SK-N-MC (cell line): Measurements from ENCODE around the gene ENTPD6.

ENCODE experiments used
- DNase-seq: peaks from one replicate; pipeline ENCODE4 v3.0.0-alpha.2; 2011; ENCODE audit warnings: low read depth, low spot score
- H3K27ac ChIP-seq: fragments of 200-600 bp; sonication (generic); 2 replicates; pipeline ENCODE4 v1.5.1; 2016; ENCODE audit warnings: mixed run types
- H3K36me3 ChIP-seq: fragments of 200-600 bp; sonication (generic); 2 replicates; pipeline ENCODE4 v1.6.1; 2017; ENCODE audit warnings: antibody characterized with exemption, low read length, mixed read lengths; ENCODE audit not compliant: insufficient read depth
- H3K4me3 ChIP-seq: fragments of 200-600 bp; sonication (generic); 2 replicates; pipeline ENCODE4 v1.5.1; 2016
- H3K9ac ChIP-seq: fragments of 200-600 bp; sonication (generic); 2 replicates; pipeline ENCODE4 v1.8.0; 2017; ENCODE audit warnings: mixed run types, mixed read lengths; ENCODE audit not compliant: insufficient read length
- H3K9me3 ChIP-seq: fragments of 200-600 bp; sonication (generic); 2 replicates; pipeline ENCODE4 v1.6.1; 2017; ENCODE audit warnings: low read depth, mild to moderate bottlenecking, antibody characterized with exemption, low read length, moderate library complexity, mixed read lengths
- EZH2 ChIP-seq: fragments of 200-600 bp; sonication (generic); IDR thresholded peaks from one replicate; pipeline ENCODE4 v1.6.1; 2017; ENCODE audit warnings: antibody characterized with exemption
- FOXP2 ChIP-seq: optimal IDR thresholded peaks from 2 replicates; pipeline ENCODE3; 2011; ENCODE audit warnings: mild to moderate bottlenecking, moderate library complexity; ENCODE audit not compliant: insufficient read depth; ENCODE audit errors: extremely low read length, control extremely low read depth
- POLR2AphosphoS5 ChIP-seq: IDR thresholded peaks from 2 replicates; pipeline ENCODE4 v1.6.1; 2012; ENCODE audit warnings: mild to moderate bottlenecking, low read depth, low read length, borderline replicate concordance

The ENTPD6 gene

GRCh38 chr20:25195014-25195961, at the start of gene ENTPD6:
Gene ENTPD6 (plus strand): TSS chr20:25195712. CDS start chr20:25206537, 10,825 bp downstream.
- Histone ChIP-seq H3K36me3 (no peaks in the 10 kb centered on the region), H3K27ac (no peak within 1 kb of the TSS), H3K9me3 (no peaks in the 10 kb centered on the region), H3K4me3 (peak within 1 kb of the TSS; percentile 93), H3K9ac (peak within 1 kb of the TSS; percentile 89)
- TF ChIP-seq FOXP2 = peak; percentile 45
- peak; percentile 85; the same call in 1 of the 2 replicates for TF ChIP-seq POLR2AphosphoS5
- no peak for TF ChIP-seq EZH2
- peak; percentile 16 for DNase-seq

GRCh38 chr20:25146976-25147375, 48.5 kb upstream of the ENTPD6 start:
- Histone ChIP-seq H3K9ac (no peak overlapping the region), H3K9me3 (no peaks in the 10 kb centered on the region), H3K27ac (no peak overlapping the region), H3K4me3 (no peak overlapping the region), H3K36me3 (no peaks in the 10 kb centered on the region)
- TF ChIP-seq FOXP2 (no peak), EZH2 (no peak), POLR2AphosphoS5 (no peak)
- DNase-seq = no peak

DNA sequence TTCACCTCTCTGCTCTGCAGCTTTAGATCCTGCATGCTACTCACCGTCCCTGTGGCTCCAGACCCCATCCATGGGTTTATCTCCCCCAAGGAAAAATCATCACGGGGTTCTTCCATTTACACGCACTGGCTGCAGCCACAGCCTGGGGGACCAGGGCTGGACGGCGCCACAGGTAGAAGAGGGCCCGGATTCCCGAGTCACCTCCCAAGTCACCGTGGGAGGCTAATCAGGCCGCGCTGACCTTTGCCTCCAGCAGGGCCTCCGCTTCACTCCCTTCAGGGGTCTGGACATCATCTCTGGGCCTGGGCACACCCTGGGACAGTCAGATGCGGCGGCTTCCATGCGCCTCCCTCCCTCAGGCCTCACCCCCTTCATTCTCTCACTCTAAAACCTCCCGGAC, 47.8 kb upstream of the ENTPD6 start:
- H3K27ac ChIP-seq = no peak overlapping the region
- TF ChIP-seq FOXP2 = no peak
- no peak overlapping the region for H3K9ac ChIP-seq
- DNase-seq = no peak
- H3K36me3 ChIP-seq = no peaks in the 10 kb centered on the region
- no peak overlapping the region for H3K4me3 ChIP-seq
- H3K9me3 ChIP-seq = no peaks in the 10 kb centered on the region

GRCh38 chr20:25148181-25148981, 47.1 kb upstream of the ENTPD6 start:
- Histone ChIP-seq H3K9me3 (no peaks in the 10 kb centered on the region), H3K27ac (no peak overlapping the region), H3K4me3 (peak overlapping the region; percentile 42), H3K9ac (no peak overlapping the region), H3K36me3 (no peaks in the 10 kb centered on the region)
- DNase-seq = no peak
- no peak for TF ChIP-seq POLR2AphosphoS5
- TF ChIP-seq EZH2 = no peak
- no peak for TF ChIP-seq FOXP2

DNA sequence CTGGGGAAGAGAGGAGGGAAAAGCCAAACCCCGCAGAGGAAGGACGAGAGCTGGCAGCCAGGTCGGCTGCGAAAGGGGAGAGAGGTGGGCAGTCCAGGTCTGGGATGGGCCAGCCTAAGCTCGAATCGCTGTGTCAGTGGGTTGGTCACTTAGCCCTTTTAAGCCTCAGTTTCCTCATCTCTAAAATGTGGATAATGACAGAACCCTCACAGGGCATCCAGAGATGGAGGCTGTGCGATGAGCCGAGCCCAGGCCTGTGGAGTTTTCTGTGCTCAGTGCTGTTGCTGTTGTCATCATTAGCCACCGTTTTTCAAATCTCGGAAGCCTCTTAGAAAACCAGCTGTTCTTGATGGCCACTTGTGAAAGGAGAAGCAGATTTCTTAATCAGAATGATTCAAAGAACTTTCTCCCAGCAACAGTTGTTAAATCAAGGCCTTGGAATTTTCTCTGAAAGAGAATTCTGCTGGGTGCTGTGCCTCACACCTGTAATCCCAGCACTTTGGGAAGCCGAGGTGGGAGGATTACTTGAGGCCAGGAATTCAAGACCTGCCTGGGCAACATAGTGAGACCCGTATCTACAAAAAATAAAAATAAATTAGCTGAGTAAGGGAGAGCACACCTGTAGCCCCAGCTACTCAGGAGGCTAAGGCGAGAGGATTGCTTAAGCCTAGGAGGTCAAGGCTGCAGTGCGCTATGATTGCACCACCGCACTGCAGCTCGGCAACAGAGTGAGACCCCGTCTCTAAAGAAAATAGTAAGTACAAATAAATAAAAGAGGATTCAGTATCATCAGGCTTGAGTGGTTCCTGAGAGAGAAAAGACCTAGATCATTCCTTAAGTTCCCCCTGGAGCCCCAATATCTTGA, 46.3 kb upstream of the ENTPD6 start:
- H3K4me3 ChIP-seq = no peak overlapping the region
- H3K9me3 ChIP-seq = no peaks in the 10 kb centered on the region
- H3K27ac ChIP-seq = no peak overlapping the region
- H3K36me3 ChIP-seq = no peaks in the 10 kb centered on the region
- TF ChIP-seq POLR2AphosphoS5 (no peak), EZH2 (no peak), FOXP2 (no peak)
- H3K9ac ChIP-seq = no peak overlapping the region
- no peak for DNase-seq

- no peak overlapping the region for H3K27ac ChIP-seq
- H3K36me3 ChIP-seq = no peaks in the 10 kb centered on the region
- H3K9ac ChIP-seq = no peak overlapping the region
- H3K4me3 ChIP-seq = no peak overlapping the region
- no peaks in the 10 kb centered on the region for H3K9me3 ChIP-seq
- TF ChIP-seq EZH2 (no peak), POLR2AphosphoS5 (no peak), FOXP2 (no peak)
- DNase-seq = no peak
Measured at GRCh38 chr20:25150016-25150415, 45.5 kb upstream of the ENTPD6 start.

- TF ChIP-seq POLR2AphosphoS5 = no peak
- no peak for TF ChIP-seq FOXP2
- no peak for TF ChIP-seq EZH2
- no peaks in the 10 kb centered on the region for H3K9me3 ChIP-seq
Measured at GRCh38 chr20:25158043-25158442, 37.5 kb upstream of the ENTPD6 start.

More at GRCh38 chr20:25158043-25158442, 37.5 kb upstream of the ENTPD6 start:
- Histone ChIP-seq H3K36me3 (no peaks in the 10 kb centered on the region), H3K27ac (no peak overlapping the region), H3K4me3 (no peak overlapping the region), H3K9ac (no peak overlapping the region)
- DNase-seq = no peak
